Measurements from ENCODE around the gene GPR162. TPM values are rescaled to one million over a fixed set of nuclear protein-coding genes. Genes with fewer than 3 reads are reported as not detected.
A peak's percentile ranks its signal among the peaks of the same experiment; 100 is the strongest.

Gene GPR162
- total RNA-seq, 1 experiment from 2014 or later: not detected

GRCh38 chr12:6825398-6826124 lies 3.9 kb downstream of the GPR162 start:
- DNase-seq (ENCODE audit: unreplicated experiment): peak; percentile 84
- BruUV-seq (replicated peaks): no TSS peak
- ChIA-PET CTCF (interaction anchor here (0.5 to 5.1 kb wide), 46 partner anchors 8 to 450 kb away, joined by 3 to 42 read pairs (median 4); partner anchors contain the start of genes COPS7A, GNB3, LAG3 and MLF2), POLR2A (interaction anchor here (0.6 to 1.0 kb wide), 2 partner anchors 28 to 90 kb away, joined by 3 read pairs; no protein-coding TSS in a partner anchor)
- peak; percentile 90 for TF ChIP-seq CTCF (IDR thresholded peaks at IDR 0.05; ENCODE audit: unreplicated experiment)
- H3K27ac Mint-ChIP-seq (ENCODE audit: low read depth, unreplicated experiment): no peak overlapping the region
- peaks cover 99% of the 10 kb centered on the region for H3K27me3 Mint-ChIP-seq (ENCODE audit: insufficient read depth, unreplicated experiment)
- intact Hi-C loops (cut with micrococcal nuclease): loop anchor here (1.0 kb wide), 3 partner anchors 72 to 211 kb away; partner anchors contain the start of gene MLF2
- H3K4me1 Mint-ChIP-seq (ENCODE audit: insufficient read depth, unreplicated experiment): peaks cover 29% of the 10 kb centered on the region
- H3K9me3 Mint-ChIP-seq (ENCODE audit: unreplicated experiment): no peaks in the 10 kb centered on the region
- no peak overlapping the region for H3K4me3 Mint-ChIP-seq (ENCODE audit: unreplicated experiment)
- H3K36me3 Mint-ChIP-seq (ENCODE audit: insufficient read depth, unreplicated experiment): no peaks in the 10 kb centered on the region

- POLR2A ChIA-PET: no interaction called here
- H3K4me1 Mint-ChIP-seq (ENCODE audit: insufficient read depth, unreplicated experiment): peaks cover 29% of the 10 kb centered on the region
- DNase-seq (ENCODE audit: unreplicated experiment): no peak
- no peak for TF ChIP-seq CTCF (IDR thresholded peaks at IDR 0.05; ENCODE audit: unreplicated experiment)
- no peak overlapping the region for H3K27ac Mint-ChIP-seq (ENCODE audit: low read depth, unreplicated experiment)
- H3K27me3 Mint-ChIP-seq (ENCODE audit: insufficient read depth, unreplicated experiment): peaks cover 99% of the 10 kb centered on the region
- CTCF ChIA-PET: interaction anchor here (0.5 to 5.1 kb wide), 30 partner anchors 9 to 451 kb away, joined by 3 to 42 read pairs (median 4); partner anchors contain the start of genes COPS7A, GNB3, MLF2 and SCNN1A
- H3K9me3 Mint-ChIP-seq (ENCODE audit: unreplicated experiment): no peaks in the 10 kb centered on the region
- intact Hi-C loops (cut with micrococcal nuclease): no loop called here
- no TSS peak for BruUV-seq (replicated peaks)
- no peaks in the 10 kb centered on the region for H3K36me3 Mint-ChIP-seq (ENCODE audit: insufficient read depth, unreplicated experiment)
- H3K4me3 Mint-ChIP-seq (ENCODE audit: unreplicated experiment): no peak overlapping the region
Measured at GRCh38 chr12:6826125-6826733, 4.6 kb downstream of the GPR162 start.

- Mint-ChIP-seq H3K36me3 (ENCODE audit: insufficient read depth, unreplicated experiment) (no peaks in the 10 kb centered on the region), H3K4me1 (ENCODE audit: insufficient read depth, unreplicated experiment) (peaks cover 29% of the 10 kb centered on the region), H3K27ac (ENCODE audit: low read depth, unreplicated experiment) (no peak overlapping the region), H3K27me3 (ENCODE audit: insufficient read depth, unreplicated experiment) (peaks cover 99% of the 10 kb centered on the region), H3K9me3 (ENCODE audit: unreplicated experiment) (no peaks in the 10 kb centered on the region), H3K4me3 (ENCODE audit: unreplicated experiment) (peak overlapping the region; percentile 55)
- BruUV-seq (replicated peaks): no TSS peak
- no peak for DNase-seq (ENCODE audit: unreplicated experiment)
- intact Hi-C loops (cut with micrococcal nuclease): no loop called here
- POLR2A ChIA-PET: no interaction called here
- TF ChIP-seq CTCF (IDR thresholded peaks at IDR 0.05; ENCODE audit: unreplicated experiment): no peak
- CTCF ChIA-PET: interaction anchor here (0.5 to 5.1 kb wide), 16 partner anchors 9 to 212 kb away, joined by 3 to 42 read pairs (median 4); partner anchors contain the start of genes COPS7A, MLF2 and SPSB2
Measured at GRCh38 chr12:6826734-6827436, 5.3 kb downstream of the GPR162 start.
